Activated gamma-delta T cell treated with anti-CD3 and anti-CD28 coated beads, Interleukin-2, amount 50 U/mL, for 16 hours (primary cell): Measurements from ENCODE around the gene WDR82.

Experiments used
- DNase-seq: peaks from one replicate; pipeline ENCODE4 v3.0.0-alpha.2; 2020; ENCODE audit warnings: low read depth

Gene WDR82

GRCh38 chr3:52223449-52224408, 54.7 kb downstream of the WDR82 start:
- DNase-seq, result no peak

DNA sequence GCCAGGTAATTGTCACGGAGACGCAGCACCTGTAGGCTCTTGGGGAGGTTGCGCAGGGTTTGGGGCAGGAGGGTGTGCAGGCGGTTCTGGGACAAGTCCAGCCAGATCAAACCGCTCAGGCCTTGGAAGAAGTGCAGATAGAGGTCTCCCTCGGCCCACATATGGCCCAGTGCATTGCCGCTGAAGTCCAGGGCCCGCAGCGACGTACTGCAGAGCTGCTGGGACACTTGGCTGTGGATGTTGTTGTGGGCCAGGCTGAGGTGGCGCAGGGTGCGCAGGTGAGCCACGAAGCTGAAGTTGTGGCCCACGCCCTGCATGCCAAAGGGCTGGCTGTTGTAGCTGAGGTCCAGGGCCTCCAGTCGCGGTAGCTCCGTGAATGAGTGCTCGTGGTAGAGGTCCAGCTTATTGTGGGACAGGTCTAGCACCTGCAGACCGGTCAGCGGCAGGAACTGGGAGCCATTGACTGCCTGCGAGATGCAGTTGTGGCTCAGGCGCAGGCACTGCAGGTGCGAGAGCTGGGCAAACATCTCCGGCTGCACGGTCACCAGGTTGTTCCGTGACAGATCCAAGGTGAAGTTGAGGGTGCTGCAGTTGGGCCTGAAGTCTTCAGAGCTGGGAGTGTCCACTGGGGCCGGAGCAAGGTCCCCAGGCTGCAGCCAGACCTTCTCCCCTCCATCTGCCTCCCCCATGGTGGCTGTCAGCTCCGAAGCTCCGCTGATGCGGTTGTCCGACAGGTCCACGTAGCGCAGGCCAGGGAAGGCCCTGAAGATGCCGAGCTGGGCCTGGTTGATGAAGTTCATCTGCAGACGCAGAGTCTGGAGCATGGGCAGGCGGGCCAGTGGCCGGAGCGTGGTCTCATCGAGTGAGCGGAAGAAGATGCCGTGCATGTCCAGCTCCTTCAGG, 55.9 kb downstream of the WDR82 start:
- no peak for DNase-seq

GRCh38 chr3:52221563-52222318, 56.7 kb downstream of the WDR82 start:
- no peak for DNase-seq

- DNase-seq, result no peak
These were observed 57.3 kb downstream of the WDR82 start for GRCh38 chr3:52221141-52221562.

DNA sequence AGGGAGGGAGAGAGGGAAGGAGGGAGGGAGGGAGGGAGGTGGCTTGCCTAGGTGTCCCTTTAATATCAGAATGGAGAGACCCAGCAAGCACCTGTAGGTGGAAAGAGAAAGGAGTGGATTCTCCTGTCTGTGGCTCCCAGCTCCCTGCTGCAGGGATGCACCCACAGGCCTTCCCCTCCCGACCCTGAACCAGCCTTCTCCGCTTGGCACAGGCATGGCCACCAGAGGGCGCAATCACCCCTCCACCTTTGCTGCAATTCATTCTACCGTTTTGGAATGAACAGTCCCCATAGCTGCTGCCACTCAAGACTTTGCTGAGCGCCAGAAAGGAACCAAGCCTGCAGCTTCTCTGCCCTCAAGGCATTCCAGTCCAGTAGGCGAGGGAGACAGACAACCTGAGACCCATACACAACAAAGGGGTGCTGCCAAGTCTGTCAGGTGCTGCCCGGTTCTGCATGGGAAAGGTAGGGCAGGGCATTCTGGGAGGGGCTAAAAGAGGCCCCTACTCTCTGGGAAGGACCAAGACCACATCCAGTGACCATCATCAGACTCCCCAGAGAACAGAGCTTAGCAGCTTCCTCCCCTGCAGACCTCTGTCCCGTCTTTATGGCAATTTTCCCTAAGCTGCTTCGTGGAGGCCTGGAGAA, 57.9 kb downstream of the WDR82 start:
- peak; percentile 84 for DNase-seq

DNA sequence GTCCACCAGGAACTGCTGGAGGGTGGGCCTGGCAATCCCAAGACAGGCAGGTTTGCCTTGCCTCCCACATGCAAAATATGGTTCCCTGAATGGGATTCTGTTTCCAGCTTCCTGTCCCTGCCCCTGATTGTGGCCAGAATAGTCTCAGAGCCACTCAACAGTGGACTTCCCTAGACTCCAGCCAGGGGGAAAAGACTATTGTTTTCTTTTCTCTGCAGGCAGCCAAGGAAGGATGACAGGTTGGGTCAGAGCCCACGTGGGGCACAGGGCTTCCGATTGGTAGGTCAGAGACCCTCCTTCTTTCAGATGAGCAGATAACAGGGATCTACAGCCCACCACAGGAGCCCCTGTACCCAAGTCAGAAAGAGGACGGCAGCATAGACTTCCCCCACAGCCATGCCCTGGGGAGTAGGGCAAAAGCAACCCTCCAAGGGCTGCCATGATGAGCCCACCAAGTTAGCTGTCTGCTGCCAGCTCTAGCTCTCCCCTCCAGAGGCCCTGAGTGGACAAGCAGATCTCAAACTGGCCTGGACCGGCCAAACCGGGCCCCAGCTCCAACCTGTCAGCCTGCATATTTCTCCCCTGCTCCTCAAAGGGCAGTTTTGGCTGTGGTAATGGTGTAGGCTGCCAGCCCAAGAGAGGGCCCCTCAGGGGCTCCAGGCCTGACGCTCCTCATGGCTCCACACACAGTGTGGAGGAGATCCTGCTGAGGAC, 59.4 kb downstream of the WDR82 start:
- DNase-seq, result no peak

GRCh38 chr3:52218454-52218853, 60.0 kb downstream of the WDR82 start:
- no peak for DNase-seq

- DNase-seq, result no peak
These were observed 60.4 kb downstream of the WDR82 start for GRCh38 chr3:52218026-52218425.

DNA sequence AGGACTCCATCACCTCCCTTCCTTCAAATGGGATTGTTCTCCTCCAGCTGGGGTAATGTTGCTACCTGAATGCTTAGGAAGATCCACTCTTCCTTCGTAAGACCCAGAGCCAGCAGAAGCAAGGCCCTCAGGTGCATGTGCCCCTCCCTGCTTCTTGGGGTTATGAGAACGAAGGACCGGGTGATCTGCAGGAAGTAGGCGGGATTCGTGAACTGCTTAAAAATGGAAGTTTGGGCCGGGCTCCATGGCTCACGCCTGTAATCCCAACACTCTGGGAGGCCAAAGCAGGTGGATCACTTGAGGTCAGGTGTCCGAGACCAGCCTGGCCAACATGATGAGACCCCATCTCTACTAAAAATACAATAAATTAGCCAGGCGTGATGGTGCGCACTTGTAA, 61.0 kb downstream of the WDR82 start:
- DNase-seq, result no peak

DNA sequence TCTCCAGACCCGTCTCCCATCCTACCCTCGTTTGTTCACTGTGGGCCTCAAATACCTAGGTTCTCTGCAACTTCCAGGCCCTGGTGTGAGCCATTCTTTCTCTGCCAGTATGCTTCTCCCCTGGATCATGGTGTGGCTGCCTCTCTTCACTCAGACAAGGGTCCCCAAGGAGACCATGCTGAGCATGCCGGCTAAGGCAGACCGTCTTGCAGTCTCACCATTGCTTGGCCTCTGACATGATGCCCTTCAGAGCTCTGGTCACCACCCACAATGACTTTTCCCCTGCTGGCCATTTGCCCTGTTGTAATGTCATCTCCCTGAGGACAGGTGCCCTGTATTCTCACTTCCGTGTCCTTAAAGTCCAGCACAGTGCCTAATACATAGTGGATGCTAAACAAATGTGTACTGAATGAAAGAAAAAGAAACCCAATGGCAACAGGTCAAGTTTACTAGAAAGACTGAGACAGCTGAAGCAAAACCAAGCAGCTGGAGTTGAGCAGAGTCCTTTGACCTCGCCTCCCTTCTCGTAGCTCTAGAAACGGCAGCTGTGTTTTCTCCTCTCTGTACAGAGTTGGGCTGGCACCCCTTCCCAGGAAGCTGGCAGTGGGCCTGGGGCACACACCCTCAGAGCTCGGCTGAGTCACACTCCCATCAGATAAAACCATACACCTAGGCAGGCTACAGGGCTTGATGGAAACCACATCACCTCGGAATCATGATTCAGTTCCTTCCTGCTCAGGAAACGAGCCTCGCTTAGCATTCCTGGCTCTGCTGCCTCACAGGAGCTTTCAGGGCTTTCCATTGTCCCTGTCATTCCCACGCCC, 61.7 kb downstream of the WDR82 start:
- DNase-seq, result no peak

DNA sequence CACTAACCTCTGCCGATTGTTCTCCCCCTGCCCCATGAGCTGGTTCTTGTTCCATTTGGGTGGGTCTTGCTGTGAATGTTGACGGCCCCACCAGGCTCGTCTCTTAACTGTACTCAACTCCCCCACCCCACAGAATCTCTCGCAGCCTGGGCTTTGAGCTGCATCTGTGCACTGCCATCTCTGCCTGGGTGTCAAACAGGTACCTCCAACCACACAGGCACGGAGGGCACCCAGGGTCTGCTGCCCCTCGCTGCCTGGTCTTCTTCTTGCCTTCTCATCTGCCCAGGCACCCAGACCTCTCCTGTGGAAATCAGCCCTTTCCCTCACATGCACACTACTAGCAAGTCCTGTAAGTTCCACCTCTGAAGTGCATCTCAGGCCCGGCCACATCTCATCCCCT, 63.1 kb downstream of the WDR82 start:
- DNase-seq, result no peak

GRCh38 chr3:52213901-52214300, 64.5 kb downstream of the WDR82 start:
- DNase-seq, result no peak

- no peak for DNase-seq
These were observed 65.4 kb downstream of the WDR82 start for GRCh38 chr3:52213005-52213404.

GRCh38 chr3:52211268-52211891, 67.1 kb downstream of the WDR82 start:
- no peak for DNase-seq

GRCh38 chr3:52210550-52211046, 67.9 kb downstream of the WDR82 start:
- no peak for DNase-seq

- no peak for DNase-seq
These were observed 68.4 kb downstream of the WDR82 start for GRCh38 chr3:52210037-52210436.

DNA sequence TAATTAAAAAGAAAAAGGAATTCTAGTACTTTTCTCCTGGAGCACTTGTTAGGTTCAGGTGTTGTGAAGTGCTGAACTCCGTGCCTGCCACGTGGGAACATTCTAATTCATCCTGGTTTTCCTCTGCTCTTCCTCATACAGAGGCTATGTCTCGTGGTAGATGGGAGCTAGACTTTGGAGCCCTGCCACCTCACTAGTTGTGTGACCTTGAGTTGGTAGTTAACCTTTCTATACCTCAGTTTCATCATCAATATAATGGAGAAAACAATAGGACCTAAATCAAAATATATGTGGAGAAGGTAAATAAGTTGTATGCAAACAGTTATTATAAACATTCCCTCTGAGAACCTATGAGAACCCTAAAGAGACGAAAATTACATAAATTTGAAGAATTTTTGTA, 69.9 kb downstream of the WDR82 start:
- no peak for DNase-seq

GRCh38 chr3:52205727-52206372, 72.6 kb downstream of the WDR82 start:
- DNase-seq, result no peak
